HG02571 (cell line): Measurements from ENCODE around the gene CCDC188.

Experiments used
- ATAC-seq: cut with Tn5 transposase; IDR thresholded peaks from one replicate; pipeline ENCODE4 v1.9.1; 2021; ENCODE audit warnings: mild to moderate bottlenecking, moderate library complexity; ENCODE audit not compliant: unreplicated experiment

Gene CCDC188

DNA sequence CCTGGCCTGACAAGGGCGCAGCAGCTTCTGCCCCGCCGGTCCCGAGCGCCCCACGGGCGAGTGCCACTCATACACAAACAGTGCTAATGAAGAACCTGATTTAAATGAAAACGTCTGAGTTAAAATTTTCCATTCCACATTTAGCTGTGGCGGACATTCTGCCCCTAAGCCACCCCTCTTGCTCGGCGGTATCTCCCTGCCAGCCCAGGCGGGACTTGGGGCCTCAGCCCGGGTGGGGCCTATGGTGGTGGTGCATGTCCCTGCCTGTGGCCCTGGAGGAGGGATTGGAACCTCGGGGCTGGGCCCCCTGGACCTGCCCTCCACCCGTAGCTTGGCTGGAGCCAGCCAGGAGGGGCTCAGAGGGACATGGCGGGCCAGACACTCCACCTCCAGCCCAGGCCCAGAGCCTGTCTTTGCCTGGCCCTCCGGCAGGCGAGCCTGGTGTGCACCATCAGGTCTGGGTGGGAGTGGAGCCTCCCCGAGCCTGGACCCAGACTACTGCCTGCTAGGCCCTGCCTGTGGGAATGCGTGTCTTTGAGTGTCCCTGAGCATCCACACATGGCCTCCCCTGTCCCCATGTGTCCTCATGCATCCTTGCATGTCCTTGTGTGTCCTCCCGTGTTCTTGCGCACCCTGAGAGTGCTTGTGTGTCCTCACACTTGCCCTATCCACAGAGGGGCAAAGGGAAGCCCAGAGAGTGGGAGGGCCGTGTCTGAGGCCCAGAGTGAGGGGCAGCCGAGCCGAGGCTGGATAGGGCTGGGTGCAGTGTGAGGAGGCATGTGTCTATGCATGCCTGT, 14.9 kb downstream of the CCDC188 start:
- ATAC-seq = no peak

GRCh38 chr22:20135265-20135664, 15.6 kb downstream of the CCDC188 start:
- no peak for ATAC-seq

- no peak for ATAC-seq
Measured at GRCh38 chr22:20133930-20134549, 16.8 kb downstream of the CCDC188 start.

- ATAC-seq = no peak
Measured at GRCh38 chr22:20132686-20133246, 18.1 kb downstream of the CCDC188 start.

GRCh38 chr22:20131859-20132685, 18.8 kb downstream of the CCDC188 start:
- ATAC-seq = peak; percentile 12

- peak; percentile 35 for ATAC-seq
Measured at GRCh38 chr22:20131597-20131858, 19.3 kb downstream of the CCDC188 start, which contains the start of gene ZDHHC8. TSS of gene ZDHHC8 (plus strand) at chr22:20131804. CDS start at chr22:20131948, 144 bp downstream.

- peak; percentile 63 for ATAC-seq
Measured at GRCh38 chr22:20130731-20131596, 19.9 kb downstream of the CCDC188 start.

GRCh38 chr22:20130319-20130718, 20.5 kb downstream of the CCDC188 start:
- ATAC-seq = no peak

DNA sequence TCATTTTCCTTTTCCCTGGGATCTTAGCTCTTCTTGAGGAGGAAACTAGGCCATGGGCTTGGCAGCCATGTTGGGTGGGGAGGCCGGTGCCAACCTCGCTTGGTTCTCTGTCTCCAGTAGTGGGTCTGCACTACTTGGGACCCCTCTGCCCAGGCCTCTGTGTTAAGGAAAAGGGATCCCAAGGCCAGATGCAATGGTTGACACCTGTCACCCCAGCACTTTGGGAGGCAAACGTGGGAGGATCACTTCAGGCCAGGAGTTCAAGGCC, 21.2 kb downstream of the CCDC188 start:
- ATAC-seq = no peak

DNA sequence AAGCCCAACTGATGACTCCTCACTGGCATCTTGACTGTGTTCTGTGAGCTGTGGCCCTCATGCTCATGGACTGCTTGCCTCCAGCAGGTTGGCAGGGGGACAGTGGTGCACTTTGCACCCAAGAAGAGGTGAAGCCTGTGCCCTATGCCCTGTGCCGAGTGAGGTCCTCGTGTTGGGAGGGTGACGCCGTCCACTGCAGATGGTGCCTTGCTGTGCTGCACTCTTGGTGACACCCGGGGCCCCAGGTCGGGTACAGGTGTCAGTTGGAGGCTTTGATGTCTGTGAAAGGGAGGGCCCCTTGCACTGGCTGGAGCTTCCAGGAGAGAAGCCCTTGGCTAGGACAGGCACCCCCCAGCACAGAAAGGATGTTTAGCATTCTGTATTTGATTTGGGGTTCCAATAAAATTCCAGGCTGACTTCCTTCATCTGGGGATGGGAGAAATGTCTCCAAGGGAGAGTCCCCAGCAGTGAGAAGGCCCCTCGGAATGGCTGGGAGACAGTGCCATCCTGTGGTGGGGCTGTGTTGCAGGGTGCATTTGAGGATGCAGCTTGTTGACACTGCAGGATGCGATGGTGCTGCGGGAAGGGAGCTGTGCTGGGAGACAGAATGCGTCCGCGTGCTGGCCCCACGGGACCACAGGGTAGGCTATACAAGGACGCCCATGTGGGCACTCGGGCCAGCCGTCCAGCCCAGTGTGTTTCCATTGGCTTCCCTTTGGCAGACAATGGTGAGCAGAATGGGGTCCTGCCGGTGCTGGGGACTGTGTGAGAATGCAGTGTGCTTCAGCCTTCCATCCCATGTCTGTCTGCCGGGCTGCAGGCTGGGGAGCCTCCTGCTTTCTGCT, 21.7 kb downstream of the CCDC188 start:
- ATAC-seq = no peak

GRCh38 chr22:20128619-20128901, 22.3 kb downstream of the CCDC188 start:
- no peak for ATAC-seq

DNA sequence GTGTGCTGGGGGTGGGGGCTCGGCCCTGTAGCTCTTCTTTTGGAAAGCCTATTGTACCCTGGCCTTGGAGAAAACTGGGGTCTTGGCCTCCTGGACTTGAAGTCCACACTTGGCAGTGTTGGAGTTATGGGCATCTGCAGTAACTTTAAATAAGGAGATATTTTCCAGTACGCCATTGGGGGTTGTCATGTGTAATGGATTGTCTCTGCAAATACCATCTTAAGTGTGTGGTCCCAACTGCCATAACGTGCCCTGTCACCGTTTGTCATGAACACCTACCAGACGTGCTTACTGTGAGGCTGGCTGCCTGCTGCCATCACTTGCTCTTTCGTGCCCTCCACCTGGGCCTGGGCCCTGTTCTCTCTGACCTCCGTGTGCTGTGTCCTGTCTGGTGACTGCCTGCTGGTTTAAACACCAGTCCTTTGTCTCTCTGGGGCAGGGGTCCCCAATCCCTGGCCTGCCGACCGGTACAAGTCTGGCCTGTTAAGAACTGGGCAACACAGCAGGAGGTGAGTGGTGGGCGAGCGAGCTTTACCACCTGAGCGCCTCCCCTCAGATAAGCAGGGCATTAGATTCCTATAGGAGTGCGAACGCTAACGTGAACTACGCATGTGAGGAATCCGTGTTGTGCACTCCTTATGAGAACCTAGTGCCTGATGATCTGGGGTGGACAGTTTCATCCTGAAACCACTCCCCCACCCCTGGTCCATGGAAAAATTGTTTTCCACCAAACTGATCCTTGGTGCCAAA, 22.8 kb downstream of the CCDC188 start:
- ATAC-seq = no peak

DNA sequence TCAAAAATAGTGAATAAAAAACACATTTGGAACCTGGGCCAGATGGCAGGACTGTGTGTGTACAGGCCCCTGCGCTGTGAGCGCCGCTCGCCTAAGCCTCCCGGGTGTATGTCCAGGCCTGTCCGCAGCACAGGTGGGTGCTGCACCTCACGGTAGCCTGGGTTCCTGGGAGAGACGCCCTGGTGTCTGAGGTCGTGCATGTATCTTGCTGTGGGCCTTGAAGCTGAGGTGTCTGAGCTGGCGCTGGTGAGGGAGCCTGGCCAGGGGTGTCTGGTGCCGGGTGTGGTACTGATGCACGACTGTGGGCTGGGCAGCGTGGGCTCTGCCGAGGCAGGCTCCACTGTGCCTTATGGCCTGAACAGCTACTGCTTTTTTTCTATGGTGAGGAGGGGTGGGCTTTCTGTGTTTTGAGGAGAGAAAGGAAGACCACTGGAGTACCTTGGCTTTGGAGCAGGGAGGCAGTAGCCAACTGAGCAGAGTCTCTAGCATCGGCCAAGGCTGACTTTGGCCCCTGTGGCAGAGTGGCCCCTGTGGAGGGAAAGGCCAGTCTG, 23.5 kb downstream of the CCDC188 start:
- ATAC-seq = no peak

GRCh38 chr22:20126284-20127029, 24.4 kb downstream of the CCDC188 start:
- ATAC-seq = no peak

GRCh38 chr22:20125201-20126174, 25.4 kb downstream of the CCDC188 start:
- ATAC-seq = no peak

- no peak for ATAC-seq
Measured at GRCh38 chr22:20124083-20124787, 26.6 kb downstream of the CCDC188 start.
